Upper lobe of left lung (tissue), 6 donors: ENCODE measurements around the gene CHDH. TPM values are rescaled to one million over a fixed set of nuclear protein-coding genes. Genes with fewer than 3 reads are reported as not detected.
A peak's percentile ranks its signal among the peaks of the same experiment; 100 is the strongest.

Experiments
- ATAC-seq, 2 donors: fragments of 200-7000 bp; cut with Tn5 transposase; one replicate each; pipeline ENCODE4 v1.9.1; 2022; ENCODE audit warnings: mild to moderate bottlenecking in 2 of 2, moderate library complexity in 2 of 2; ENCODE audit not compliant: low FRiP score in 2 of 2
- DNase-seq, 2 donors: peaks; one replicate each; pipeline ENCODE4 v3.0.0-alpha.2; 2019 to 2020
- H3K27ac ChIP-seq, 4 donors: fragments of 200-600 bp; sonication (generic); one replicate each; pipeline ENCODE4 v1.5.1; 2016 to 2019
- H3K27me3 ChIP-seq, 4 donors: fragments of 200-600 bp; sonication (generic); one replicate each; pipeline ENCODE4 v1.5.1; 2017 to 2019
- H3K36me3 ChIP-seq, 4 donors: fragments of 200-600 bp; sonication (generic); one replicate each; pipeline ENCODE4 v1.5.1; 2016 to 2019
- H3K4me1 ChIP-seq, 4 donors: fragments of 200-600 bp; sonication (generic); one replicate each; pipeline ENCODE4 v1.5.1; 2018 to 2019
- H3K4me3 ChIP-seq, 4 donors: fragments of 200-600 bp; sonication (generic); one replicate each; pipeline ENCODE4 v1.5.1; 2017 to 2019; ENCODE audit warnings: mild to moderate bottlenecking in 2 of 4, moderate library complexity in 1 of 4
- H3K9me3 ChIP-seq, 4 donors: fragments of 200-600 bp; sonication (generic); one replicate each; pipeline ENCODE4 v1.5.1; 2018 to 2019
- CTCF ChIP-seq, 6 experiments: fragments of 450-650 bp in 4 of 6; fragments of 200-600 bp in 2 of 6; sonication (generic) in 2 of 6; IDR thresholded peaks; one replicate each; pipeline ENCODE4 v1.5.1; 2016 to 2019; ENCODE audit warnings: antibody characterized with exemption in 6 of 6
- EP300 ChIP-seq, 4 donors: sonication (generic); formaldehyde crosslinking; IDR thresholded peaks; one replicate each; pipeline ENCODE4 v1.5.1; 2017; ENCODE audit warnings: antibody characterized with exemption in 4 of 4, control low read depth in 2 of 4
- POLR2A ChIP-seq, 4 donors: fragments of 450-650 bp; IDR thresholded peaks; one replicate each; pipeline ENCODE4 v1.5.1; 2016 to 2017; ENCODE audit warnings: antibody characterized with exemption in 4 of 4, mild to moderate bottlenecking in 2 of 4
- POLR2AphosphoS5 ChIP-seq, 2 donors: sonication (generic); formaldehyde crosslinking; IDR thresholded peaks; one replicate each; pipeline ENCODE4 v1.5.1; 2017; ENCODE audit warnings: antibody characterized with exemption in 2 of 2
- WGBS, 2 donors: methylation state at CpG; one replicate each; pipeline ENCODE4 v1.1.5; 2017 to 2018; 5-methylcytosine and 5-hydroxymethylcytosine counted together
- total RNA-seq, 6 donors: library from RNA; depleted of rRNA in 4 of 6; stranded (reverse); fragments of >200 nt in 4 of 6; gene quantifications; one replicate each; pipeline versions ENCODE4 v1.1.0 to v1.2.1, GENCODE V29; 2016 to 2021
- donor health status: DM: no; HTN: no; CAD: no; lungs with moderate emphysema.
- donor health status: DM: no; HTN: yes; CAD: no; lungs with severe emphysema.

Gene CHDH
- total RNA-seq, 6 donors from 2014 or later, result 9.1 to 20.9 (median 13.9) TPM

- Histone ChIP-seq H3K4me1 (peaks cover 5 to 30% (median 19%) of the 10 kb centered on the region in 4 donors), H3K27me3 (no peaks in the 10 kb centered on the region), H3K4me3 (no peak overlapping the region), H3K27ac (no peak overlapping the region), H3K9me3 (no peaks in the 10 kb centered on the region), H3K36me3 (no peaks in the 10 kb centered on the region)
- WGBS, 2 donors, result 67 to 78% methylated on average over 8 of the region's 8 CpGs
- no peak for TF ChIP-seq POLR2AphosphoS5 (IDR thresholded peaks at IDR 0.05)
- DNase-seq (peak in 1 of 2 donors; percentile 38), ATAC-seq (no peak)
Measured at GRCh38 chr3:53774414-53774813, 71.8 kb downstream of the CHDH start.

GRCh38 chr3:53773611-53774368, 72.4 kb downstream of the CHDH start:
- no peak overlapping the region for H3K4me3 ChIP-seq
- peak in 1 of 2 donors; percentile 68 for DNase-seq
- no peaks in the 10 kb centered on the region for H3K36me3 ChIP-seq
- peak; percentile 10 to 58 for ATAC-seq
- H3K27me3 ChIP-seq, result no peaks in the 10 kb centered on the region
- peak overlapping the region in 2 of 4 donors; percentile 37 to 53 for H3K27ac ChIP-seq
- 56 to 57% methylated on average over 10 of the region's 10 CpGs for WGBS, 2 donors
- peaks cover 5 to 30% (median 19%) of the 10 kb centered on the region in 4 donors for H3K4me1 ChIP-seq
- H3K9me3 ChIP-seq, result no peaks in the 10 kb centered on the region
- no peak for TF ChIP-seq CTCF (IDR thresholded peaks at IDR 0.05)
- TF ChIP-seq EP300 (IDR thresholded peaks at IDR 0.05), result no peak
- no peak for TF ChIP-seq POLR2A (IDR thresholded peaks at IDR 0.05)
- TF ChIP-seq POLR2AphosphoS5 (IDR thresholded peaks at IDR 0.05), result no peak

GRCh38 chr3:53773021-53773436, 73.2 kb downstream of the CHDH start:
- WGBS, 2 donors, result 39 to 57% methylated on average over 5 of the region's 5 CpGs
- no peak for TF ChIP-seq EP300 (IDR thresholded peaks at IDR 0.05)
- no peak for TF ChIP-seq POLR2AphosphoS5 (IDR thresholded peaks at IDR 0.05)
- TF ChIP-seq CTCF (IDR thresholded peaks at IDR 0.05), result no peak
- no peak for TF ChIP-seq POLR2A (IDR thresholded peaks at IDR 0.05)
- ATAC-seq (peak in 1 of 2 donors; percentile 7), DNase-seq (no peak)
- no peak overlapping the region for H3K4me3 ChIP-seq
- no peaks in the 10 kb centered on the region for H3K27me3 ChIP-seq
- peak overlapping the region in 3 of 4 donors; percentile 35 to 53 (median 37) for H3K27ac ChIP-seq
- no peaks in the 10 kb centered on the region for H3K9me3 ChIP-seq
- H3K36me3 ChIP-seq, result no peaks in the 10 kb centered on the region
- H3K4me1 ChIP-seq, result peaks cover 5 to 30% (median 19%) of the 10 kb centered on the region in 4 donors

- TF ChIP-seq CTCF (IDR thresholded peaks at IDR 0.05) (no peak), POLR2A (IDR thresholded peaks at IDR 0.05) (no peak), POLR2AphosphoS5 (IDR thresholded peaks at IDR 0.05) (no peak), EP300 (IDR thresholded peaks at IDR 0.05) (no peak)
- Histone ChIP-seq H3K27me3 (no peaks in the 10 kb centered on the region), H3K36me3 (no peaks in the 10 kb centered on the region), H3K27ac (peak overlapping the region in 1 of 4 donors; percentile 53), H3K4me3 (no peak overlapping the region), H3K4me1 (peaks cover 5 to 30% (median 19%) of the 10 kb centered on the region in 4 donors), H3K9me3 (no peaks in the 10 kb centered on the region)
- DNase-seq (no peak), ATAC-seq (no peak)
- WGBS, 2 donors, result 68 to 87% methylated on average over 8 to 14 of the region's 14 CpGs
Measured at GRCh38 chr3:53772562-53772961, 73.7 kb downstream of the CHDH start.

- ATAC-seq, result no peak
Measured at GRCh38 chr3:53768478-53769459, 77.5 kb downstream of the CHDH start.

More at GRCh38 chr3:53768478-53769459, 77.5 kb downstream of the CHDH start:
- no peak for DNase-seq
- Histone ChIP-seq H3K4me3 (no peak overlapping the region), H3K4me1 (peaks cover 1 to 13% (median 9%) of the 10 kb centered on the region in 4 donors), H3K27me3 (no peaks in the 10 kb centered on the region), H3K27ac (no peak overlapping the region), H3K36me3 (no peaks in the 10 kb centered on the region), H3K9me3 (no peaks in the 10 kb centered on the region)
- 61 to 64% methylated on average over 11 to 12 of the region's 12 CpGs for WGBS, 2 donors
- TF ChIP-seq POLR2AphosphoS5 (IDR thresholded peaks at IDR 0.05), result no peak
- TF ChIP-seq EP300 (IDR thresholded peaks at IDR 0.05), result no peak
- TF ChIP-seq CTCF (IDR thresholded peaks at IDR 0.05), result no peak
- TF ChIP-seq POLR2A (IDR thresholded peaks at IDR 0.05), result no peak
